Stimulated activated CD4-positive, alpha-beta T cell treated with anti-CD3 and anti-CD28 coated beads, TNF-alpha, amount 100 ng/mL, for 24 hours (primary cell): Measurements from ENCODE around the gene ALB.

Source experiments
- DNase-seq, 3 experiments: peaks; one replicate each; pipeline ENCODE4 v3.0.0-alpha.2; 2020; ENCODE audit warnings: low read depth in 3 of 3

The ALB gene

DNA sequence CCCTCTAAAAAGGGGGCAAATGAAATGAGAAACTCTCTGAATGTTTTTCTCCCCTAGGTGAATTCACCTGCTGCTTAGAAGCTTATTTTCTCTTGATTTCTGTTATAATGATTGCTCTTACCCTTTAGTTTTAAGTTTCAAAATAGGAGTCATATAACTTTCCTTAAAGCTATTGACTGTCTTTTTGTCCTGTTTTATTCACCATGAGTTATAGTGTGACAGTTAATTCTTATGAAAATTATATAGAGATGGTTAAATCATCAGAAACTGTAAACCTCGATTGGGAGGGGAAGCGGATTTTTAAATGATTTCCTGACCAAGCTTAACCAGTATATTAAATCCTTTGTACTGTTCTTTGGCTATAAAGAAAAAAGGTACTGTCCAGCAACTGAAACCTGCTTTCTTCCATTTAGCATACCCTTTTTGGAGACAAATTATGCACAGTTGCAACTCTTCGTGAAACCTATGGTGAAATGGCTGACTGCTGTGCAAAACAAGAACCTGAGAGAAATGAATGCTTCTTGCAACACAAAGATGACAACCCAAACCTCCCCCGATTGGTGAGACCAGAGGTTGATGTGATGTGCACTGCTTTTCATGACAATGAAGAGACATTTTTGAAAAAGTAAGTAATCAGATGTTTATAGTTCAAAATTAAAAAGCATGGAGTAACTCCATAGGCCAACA lies 4.2 kb downstream of the ALB start:
- no peak for DNase-seq

DNA sequence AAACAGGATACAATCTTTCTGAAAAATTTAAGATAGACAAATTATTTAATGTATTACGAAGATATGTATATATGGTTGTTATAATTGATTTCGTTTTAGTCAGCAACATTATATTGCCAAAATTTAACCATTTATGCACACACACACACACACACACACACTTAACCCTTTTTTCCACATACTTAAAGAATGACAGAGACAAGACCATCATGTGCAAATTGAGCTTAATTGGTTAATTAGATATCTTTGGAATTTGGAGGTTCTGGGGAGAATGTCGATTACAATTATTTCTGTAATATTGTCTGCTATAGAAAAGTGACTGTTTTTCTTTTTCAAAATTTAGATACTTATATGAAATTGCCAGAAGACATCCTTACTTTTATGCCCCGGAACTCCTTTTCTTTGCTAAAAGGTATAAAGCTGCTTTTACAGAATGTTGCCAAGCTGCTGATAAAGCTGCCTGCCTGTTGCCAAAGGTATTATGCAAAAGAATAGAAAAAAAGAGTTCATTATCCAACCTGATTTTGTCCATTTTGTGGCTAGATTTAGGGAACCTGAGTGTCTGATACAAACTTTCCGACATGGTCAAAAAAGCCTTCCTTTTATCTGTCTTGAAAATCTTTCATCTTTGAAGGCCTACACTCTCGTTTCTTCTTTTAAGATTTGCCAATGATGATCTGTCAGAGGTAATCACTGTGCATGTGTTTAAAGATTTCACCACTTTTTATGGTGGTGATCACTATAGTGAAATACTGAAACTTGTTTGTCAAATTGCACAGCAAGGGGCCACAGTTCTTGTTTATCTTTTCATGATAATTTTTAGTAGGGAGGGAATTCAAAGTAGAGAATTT lies 5.2 kb downstream of the ALB start:
- DNase-seq = no peak

DNA sequence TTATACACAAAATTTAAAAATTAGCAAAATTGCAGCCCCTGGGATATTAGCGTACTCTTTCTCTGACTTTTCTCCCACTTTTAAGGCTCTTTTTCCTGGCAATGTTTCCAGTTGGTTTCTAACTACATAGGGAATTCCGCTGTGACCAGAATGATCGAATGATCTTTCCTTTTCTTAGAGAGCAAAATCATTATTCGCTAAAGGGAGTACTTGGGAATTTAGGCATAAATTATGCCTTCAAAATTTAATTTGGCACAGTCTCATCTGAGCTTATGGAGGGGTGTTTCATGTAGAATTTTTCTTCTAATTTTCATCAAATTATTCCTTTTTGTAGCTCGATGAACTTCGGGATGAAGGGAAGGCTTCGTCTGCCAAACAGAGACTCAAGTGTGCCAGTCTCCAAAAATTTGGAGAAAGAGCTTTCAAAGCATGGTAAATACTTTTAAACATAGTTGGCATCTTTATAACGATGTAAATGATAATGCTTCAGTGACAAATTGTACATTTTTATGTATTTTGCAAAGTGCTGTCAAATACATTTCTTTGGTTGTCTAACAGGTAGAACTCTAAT lies 6.0 kb downstream of the ALB start:
- no peak for DNase-seq

DNA sequence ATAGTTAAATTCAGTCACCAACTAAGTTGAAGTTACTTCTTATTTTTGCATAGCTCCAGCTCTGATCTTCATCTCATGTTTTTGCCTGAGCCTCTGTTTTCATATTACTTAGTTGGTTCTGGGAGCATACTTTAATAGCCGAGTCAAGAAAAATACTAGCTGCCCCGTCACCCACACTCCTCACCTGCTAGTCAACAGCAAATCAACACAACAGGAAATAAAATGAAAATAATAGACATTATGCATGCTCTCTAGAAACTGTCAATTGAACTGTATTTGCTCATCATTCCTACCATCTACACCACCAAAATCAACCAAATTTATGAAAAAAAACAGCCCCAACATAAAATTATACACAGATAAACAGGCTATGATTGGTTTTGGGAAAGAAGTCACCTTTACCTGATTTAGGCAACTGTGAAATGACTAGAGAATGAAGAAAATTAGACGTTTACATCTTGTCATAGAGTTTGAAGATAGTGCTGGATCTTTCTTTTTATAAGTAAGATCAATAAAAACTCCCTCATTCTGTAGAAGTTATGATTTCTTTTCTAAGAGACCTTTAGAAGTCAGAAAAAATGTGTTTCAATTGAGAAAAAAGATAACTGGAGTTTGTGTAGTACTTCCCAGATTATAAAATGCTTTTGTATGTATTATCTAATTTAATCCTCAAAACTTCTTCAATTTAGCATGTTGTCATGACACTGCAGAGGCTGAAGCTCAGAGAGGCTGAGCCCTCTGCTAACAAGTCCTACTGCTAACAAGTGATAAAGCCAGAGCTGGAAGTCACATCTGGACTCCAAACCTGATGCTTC lies 7.0 kb downstream of the ALB start:
- DNase-seq = no peak

DNA sequence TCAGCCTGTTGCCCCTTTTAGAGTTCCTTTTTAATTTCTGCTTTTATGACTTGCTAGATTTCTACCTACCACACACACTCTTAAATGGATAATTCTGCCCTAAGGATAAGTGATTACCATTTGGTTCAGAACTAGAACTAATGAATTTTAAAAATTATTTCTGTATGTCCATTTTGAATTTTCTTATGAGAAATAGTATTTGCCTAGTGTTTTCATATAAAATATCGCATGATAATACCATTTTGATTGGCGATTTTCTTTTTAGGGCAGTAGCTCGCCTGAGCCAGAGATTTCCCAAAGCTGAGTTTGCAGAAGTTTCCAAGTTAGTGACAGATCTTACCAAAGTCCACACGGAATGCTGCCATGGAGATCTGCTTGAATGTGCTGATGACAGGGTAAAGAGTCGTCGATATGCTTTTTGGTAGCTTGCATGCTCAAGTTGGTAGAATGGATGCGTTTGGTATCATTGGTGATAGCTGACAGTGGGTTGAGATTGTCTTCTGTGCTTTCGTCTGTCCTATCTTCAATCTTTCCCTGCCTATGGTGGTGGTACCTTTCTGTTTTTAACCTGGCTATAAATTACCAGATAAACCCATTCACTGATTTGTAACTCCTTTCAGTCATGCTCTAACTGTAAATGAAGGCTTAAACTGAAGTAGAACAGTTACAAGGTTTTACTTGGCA lies 7.8 kb downstream of the ALB start:
- no peak for DNase-seq

DNA sequence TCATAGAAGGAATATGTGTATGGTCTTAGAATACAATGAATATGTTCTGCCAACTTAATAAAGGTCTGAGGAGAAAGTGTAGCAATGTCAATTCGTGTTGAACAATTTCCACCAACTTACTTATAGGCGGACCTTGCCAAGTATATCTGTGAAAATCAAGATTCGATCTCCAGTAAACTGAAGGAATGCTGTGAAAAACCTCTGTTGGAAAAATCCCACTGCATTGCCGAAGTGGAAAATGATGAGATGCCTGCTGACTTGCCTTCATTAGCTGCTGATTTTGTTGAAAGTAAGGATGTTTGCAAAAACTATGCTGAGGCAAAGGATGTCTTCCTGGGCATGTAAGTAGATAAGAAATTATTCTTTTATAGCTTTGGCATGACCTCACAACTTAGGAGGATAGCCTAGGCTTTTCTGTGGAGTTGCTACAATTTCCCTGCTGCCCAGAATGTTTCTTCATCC lies 9.2 kb downstream of the ALB start:
- DNase-seq = no peak

DNA sequence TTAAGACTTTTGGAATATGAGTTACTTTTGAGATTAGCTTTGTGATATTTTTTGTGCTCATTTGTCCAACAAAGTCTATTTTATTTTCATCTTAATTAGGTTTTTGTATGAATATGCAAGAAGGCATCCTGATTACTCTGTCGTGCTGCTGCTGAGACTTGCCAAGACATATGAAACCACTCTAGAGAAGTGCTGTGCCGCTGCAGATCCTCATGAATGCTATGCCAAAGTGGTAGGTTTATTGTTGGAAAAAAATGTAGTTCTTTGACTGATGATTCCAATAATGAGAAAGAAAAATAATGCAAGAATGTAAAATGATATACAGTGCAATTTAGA lies 10.8 kb downstream of the ALB start:
- no peak for DNase-seq

DNA sequence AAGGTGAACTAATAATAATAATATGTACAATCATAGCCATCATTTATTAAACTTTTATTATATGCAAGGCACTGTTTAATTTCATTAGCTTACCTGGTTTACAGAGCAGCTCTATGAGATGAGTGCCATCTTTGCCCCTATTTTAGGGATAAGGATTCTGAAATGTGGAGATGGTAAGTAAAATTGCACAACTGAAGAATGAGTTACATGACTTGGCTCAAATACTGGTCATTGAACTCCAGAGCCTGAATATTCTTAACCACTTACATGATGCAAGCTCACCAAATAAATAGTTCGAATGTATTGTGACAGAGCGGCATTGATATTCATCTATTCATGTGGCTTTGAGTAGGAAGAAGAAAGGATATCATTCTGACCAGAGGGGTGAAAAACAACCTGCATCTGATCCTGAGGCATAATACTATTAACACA lies 11.7 kb downstream of the ALB start:
- DNase-seq = no peak

DNA sequence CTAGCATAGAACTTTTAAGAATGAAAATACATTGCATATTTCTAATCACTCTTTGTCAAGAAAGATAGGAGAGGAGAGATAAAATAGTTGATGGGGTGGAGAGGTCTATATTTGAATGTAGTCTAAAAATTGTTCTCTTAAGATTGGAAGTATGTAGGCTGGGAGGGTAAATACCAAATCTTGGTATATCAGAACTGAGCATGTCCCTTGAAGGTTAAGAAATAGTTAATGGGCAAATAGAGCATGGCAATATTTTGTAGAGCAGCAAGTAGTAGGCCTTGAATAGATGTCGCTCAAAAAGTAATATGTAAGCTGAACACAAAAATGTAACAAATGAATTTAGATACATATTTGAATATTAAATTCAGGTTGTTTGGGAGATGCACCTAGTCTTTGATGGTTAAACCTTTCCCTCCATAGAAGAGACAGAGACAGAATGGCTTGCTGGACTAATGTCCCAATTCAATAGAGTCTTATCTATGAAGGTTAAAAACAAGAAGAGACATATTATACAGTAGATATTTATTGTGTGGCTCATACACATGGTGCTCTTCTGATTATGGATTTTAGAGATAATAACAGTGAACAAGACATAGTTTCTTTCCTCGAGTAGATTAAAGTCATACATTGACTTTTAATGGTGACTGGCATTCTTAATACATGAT lies 12.5 kb downstream of the ALB start:
- no peak for DNase-seq

DNA sequence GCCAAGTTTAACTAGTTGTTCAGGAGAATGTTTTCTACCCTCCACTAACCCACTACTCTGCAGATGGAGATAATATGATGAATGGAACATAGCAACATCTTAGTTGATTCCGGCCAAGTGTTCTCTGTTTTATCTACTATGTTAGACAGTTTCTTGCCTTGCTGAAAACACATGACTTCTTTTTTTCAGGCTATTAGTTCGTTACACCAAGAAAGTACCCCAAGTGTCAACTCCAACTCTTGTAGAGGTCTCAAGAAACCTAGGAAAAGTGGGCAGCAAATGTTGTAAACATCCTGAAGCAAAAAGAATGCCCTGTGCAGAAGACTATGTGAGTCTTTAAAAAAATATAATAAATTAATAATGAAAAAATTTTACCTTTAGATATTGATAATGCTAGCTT lies 13.3 kb downstream of the ALB start:
- DNase-seq = no peak

DNA sequence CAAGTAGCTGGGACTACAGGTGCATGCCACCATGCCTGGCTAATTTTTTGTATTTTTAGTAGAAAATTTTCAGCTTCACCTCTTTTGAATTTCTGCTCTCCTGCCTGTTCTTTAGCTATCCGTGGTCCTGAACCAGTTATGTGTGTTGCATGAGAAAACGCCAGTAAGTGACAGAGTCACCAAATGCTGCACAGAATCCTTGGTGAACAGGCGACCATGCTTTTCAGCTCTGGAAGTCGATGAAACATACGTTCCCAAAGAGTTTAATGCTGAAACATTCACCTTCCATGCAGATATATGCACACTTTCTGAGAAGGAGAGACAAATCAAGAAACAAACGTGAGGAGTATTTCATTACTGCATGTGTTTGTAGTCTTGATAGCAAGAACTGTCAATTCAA lies 13.9 kb downstream of the ALB start:
- DNase-seq = no peak

DNA sequence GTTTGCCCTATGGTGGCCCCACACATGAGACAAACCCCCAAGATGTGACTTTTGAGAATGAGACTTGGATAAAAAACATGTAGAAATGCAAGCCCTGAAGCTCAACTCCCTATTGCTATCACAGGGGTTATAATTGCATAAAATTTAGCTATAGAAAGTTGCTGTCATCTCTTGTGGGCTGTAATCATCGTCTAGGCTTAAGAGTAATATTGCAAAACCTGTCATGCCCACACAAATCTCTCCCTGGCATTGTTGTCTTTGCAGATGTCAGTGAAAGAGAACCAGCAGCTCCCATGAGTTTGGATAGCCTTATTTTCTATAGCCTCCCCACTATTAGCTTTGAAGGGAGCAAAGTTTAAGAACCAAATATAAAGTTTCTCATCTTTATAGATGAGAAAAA lies 14.6 kb downstream of the ALB start:
- no peak for DNase-seq

DNA sequence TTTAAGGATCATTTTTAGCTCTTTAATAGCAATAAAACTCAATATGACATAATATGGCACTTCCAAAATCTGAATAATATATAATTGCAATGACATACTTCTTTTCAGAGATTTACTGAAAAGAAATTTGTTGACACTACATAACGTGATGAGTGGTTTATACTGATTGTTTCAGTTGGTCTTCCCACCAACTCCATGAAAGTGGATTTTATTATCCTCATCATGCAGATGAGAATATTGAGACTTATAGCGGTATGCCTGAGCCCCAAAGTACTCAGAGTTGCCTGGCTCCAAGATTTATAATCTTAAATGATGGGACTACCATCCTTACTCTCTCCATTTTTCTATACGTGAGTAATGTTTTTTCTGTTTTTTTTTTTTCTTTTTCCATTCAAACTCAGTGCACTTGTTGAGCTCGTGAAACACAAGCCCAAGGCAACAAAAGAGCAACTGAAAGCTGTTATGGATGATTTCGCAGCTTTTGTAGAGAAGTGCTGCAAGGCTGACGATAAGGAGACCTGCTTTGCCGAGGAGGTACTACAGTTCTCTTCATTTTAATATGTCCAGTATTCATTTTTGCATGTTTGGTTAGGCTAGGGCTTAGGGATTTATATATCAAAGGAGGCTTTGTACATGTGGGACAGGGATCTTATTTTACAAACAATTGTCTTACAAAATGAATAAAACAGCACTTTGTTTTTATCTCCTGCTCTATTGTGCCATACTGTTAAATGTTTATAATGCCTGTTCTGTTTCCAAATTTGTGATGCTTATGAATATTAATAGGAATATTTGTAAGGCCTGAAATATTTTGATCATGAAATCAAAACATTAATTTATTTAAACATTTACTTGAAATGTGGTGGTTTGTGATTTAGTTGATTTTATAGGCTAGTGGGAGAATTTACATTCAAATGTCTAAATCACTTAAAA lies 15.3 kb downstream of the ALB start:
- DNase-seq = no peak

DNA sequence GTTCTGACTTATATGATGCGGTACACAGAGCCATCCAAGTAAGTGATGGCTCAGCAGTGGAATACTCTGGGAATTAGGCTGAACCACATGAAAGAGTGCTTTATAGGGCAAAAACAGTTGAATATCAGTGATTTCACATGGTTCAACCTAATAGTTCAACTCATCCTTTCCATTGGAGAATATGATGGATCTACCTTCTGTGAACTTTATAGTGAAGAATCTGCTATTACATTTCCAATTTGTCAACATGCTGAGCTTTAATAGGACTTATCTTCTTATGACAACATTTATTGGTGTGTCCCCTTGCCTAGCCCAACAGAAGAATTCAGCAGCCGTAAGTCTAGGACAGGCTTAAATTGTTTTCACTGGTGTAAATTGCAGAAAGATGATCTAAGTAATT lies 16.5 kb downstream of the ALB start:
- no peak for DNase-seq

DNA sequence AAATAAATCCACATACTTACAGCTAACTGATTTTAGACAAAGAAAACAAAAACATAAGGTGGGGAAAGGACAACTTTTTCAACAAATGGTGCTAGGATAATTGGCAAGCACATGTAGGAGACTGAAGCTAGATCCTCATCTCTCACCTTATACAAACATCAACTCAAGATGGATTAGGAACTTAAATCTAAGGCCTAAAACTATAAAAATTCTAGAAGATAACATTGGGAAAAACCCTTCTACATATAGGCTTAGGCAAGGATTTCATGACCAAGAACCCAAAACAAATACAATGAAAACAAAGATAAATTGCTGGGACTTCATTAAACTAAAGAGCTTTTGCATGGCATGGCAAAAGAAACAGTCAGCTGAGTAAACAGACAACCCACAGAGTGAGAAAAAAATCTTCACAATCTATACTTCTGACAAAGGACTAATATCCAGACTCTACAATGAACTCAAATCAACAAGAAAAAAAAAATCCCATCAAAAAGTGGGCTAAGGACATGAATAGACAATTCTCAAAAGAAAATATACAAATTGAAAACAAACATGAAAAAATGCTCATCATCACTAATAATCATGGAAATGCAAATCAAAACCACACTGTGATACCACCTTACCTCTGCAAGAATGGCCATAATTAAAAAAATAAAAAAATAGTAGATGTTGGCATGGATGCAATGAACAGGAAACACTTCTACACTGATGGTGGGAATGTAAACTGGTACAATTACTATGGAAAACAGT lies 17.8 kb downstream of the ALB start:
- no peak for DNase-seq

DNA sequence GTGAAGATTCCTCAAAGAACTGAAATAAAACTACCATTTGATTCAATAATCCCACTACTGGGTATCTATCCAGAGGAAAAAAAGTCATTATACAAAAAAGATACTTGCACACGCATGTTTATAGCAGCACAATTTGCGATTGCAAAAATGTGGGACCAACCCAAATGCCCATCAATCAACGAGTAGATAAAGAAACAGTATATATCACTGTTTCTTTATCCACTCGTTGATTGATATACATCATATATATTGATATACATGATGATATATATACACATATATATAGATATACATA lies 18.3 kb downstream of the ALB start:
- DNase-seq = no peak

DNA sequence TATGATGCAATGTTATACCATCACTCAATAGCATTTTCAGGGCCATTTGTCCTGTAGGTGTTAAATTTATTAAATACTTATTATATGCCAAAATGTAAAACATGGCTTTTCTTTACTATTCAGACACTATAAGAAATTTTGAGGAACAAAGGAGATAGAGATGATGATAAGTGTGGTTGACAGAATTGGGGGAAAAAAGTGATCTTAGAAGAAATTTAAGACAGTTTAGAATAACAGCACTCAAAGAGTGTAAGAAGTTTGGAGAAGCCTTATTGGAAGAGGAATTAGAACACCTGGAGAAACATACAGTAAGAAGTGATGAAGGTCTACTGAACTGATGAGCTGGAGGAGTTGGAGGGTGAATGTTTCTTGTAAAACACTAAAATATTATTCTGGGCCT lies 19.1 kb downstream of the ALB start:
- no peak for DNase-seq

DNA sequence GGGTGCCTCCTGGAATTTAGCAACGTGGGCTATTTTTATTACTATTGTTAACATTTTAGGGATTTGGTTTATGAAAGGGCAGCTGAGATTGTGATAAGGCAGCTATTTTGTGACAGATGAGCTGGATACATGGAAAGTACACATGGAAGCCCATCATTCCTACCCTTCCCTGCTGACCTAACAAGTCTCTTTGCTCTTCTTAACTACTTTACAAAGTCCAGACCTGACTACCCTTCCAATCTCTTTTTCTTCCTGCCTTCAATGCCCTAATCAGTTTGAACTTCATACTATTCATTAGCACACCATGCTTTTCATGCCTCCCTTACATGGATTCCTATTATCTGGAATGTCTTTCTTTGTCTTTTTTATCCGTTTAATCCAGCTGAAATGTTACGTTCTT lies 22.6 kb downstream of the ALB start:
- DNase-seq = no peak

DNA sequence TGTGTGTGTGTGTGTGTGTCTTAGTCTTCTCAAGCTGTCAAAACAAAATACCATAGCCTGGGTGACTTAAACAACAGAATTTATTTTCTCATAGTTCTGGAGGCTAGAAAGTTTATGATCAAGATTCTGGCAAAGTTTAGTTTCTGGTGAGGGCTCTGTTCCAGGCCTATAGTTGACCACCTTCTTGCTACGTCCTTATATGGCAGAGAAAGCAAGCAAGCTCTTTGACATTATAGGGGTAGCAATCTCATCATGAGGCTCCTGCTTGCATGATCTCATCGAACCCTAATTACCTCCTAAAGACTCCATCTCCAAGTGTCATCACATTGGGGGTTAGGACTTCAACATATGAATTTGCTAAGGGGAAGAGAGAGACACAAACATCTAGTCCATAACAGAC lies 25.0 kb downstream of the ALB start:
- DNase-seq = no peak
